Stimulated activated CD8-positive, alpha-beta memory T cell treated with anti-CD3 and anti-CD28 coated beads, Interleukin-2, amount 100 ng/mL, for 48 hours (primary cell): Measurements from ENCODE around the gene SLC22A1.
A peak's percentile ranks its signal among the peaks of the same experiment; 100 is the strongest.
"Not testable (repeated sequence)": the region's sequence is repeated elsewhere in the genome, so short reads cannot be mapped to it uniquely, and the experiment has no call there.

ENCODE experiments used
- DNase-seq, 2 donors: peaks; one replicate each; pipeline ENCODE4 v3.0.0-alpha.2; 2020; ENCODE audit warnings: low read depth in 2 of 2

The SLC22A1 gene

DNA sequence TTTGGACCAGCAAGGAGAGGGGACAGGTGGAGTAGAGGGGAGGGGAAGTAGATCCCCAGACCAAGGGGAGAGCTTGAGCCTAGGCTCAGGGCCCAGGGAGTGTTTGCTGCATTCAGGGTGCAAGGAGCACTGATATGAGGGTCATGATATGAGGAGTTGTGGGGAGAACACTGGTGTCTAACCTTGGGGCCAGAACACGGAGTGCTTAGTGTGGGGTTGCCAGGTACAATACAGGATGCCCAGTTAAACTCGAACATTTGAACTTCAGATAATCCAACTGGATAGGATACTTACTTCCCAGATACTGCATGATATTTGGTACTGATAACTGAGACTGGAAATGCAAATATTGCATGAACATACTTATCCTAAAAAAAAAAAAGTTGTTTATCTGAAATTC lies 2.4 kb downstream of the SLC22A1 start:
- no peak for DNase-seq

GRCh38 chr6:160124605-160125004 lies 3.0 kb downstream of the SLC22A1 start:
- DNase-seq, result no peak

- DNase-seq, result not testable (repeated sequence)
These were observed 3.5 kb downstream of the SLC22A1 start for GRCh38 chr6:160125105-160125504.

DNA sequence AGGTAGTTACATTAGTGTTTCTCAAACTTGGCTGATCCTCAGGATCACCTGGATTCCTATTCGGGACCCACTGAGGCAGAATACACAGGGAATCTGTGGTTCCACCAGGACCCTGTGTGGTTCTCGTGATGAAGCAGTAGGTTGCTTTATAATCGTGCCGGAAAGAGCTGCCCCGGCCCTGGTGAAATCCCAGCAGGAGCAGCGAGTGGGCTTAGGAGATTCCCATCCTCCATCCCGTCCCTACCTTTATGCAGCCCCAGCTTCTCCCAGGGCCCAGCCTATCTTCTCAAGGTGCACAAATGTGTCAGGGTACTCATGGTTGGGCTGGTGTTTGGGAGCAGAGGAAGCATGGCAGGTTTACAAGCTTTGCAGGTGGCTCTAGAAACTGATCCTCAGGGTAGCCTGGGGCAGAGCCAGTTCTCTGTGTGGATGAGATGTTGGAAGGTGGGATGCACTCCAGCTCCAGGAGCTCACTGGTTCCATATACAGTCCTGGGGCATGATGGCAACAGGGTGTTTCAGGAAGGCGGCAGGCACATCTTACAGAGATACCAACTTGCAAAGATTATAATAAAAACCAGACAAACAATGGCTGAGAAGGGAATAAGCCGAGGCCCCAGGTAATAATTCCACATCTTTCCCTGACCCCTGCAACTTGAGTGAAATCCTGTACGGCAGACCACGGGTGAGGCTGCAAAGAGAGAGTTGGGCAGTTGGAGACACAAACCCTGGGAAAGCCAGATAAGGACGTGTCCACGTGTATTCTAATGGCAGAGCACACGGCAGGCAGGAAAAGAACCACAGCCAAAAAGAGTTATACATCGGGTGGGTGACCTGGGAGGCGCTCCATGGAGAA lies 5.9 kb downstream of the SLC22A1 start:
- no peak for DNase-seq

DNA sequence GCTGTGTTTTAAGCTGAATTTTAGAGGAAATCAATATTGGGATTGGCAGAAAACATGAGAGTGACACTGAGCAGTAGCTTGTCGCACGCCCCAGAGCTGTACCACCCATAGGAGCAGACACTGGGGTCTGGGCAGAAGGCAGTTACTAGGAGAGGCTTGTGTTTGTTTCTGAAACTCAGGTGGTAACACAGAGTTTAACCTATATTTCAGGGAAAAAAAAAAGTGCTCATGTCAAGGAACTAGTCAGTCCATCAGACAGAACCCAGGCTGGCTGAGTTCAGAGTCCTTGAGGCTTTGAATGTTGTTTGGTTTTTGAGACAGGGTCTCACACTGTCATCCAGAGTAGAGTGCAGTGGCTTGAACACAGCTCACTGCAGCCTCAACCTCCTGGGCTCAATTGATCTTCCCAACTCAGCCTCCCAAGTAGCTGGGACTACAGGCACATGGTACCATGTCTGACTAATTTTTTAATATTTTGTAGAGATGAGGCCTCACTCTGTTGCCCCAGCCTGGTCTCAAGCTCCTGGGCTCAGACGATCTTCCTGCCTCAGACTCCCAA lies 6.6 kb downstream of the SLC22A1 start:
- no peak for DNase-seq

GRCh38 chr6:160128879-160129516 lies 7.4 kb downstream of the SLC22A1 start:
- no peak for DNase-seq

DNA sequence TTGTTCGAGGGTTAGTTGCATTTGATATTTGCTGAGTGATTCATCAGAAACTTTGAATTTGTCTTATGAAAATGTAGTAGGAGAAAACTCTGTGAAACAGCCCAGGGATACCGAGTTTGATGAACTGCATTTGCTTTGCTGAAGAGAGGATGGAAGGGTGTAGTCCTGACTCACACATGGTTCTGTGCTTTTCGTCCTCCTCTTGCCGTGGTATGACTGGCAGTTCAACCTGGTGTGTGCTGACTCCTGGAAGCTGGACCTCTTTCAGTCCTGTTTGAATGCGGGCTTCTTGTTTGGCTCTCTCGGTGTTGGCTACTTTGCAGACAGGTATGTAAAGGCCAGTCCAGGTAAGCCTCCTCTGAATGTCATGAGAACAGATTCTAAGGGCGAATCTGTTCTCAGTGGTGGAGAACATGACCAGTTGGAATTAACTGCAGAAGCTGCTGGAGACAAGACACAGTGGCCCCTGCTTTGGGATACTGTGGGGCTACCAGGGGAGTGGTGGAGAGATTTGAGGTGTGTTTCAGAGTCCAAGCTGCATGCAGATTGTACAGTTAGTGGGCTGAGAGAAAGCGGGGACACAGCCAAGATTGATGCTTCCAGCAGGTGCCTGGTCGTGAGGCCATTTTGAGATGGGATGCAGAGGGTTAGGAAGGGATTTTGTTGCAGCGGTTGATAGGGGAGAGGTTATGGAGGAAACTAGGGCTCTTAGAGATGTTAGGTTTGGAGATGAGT lies 8.4 kb downstream of the SLC22A1 start:
- DNase-seq, result no peak

DNA sequence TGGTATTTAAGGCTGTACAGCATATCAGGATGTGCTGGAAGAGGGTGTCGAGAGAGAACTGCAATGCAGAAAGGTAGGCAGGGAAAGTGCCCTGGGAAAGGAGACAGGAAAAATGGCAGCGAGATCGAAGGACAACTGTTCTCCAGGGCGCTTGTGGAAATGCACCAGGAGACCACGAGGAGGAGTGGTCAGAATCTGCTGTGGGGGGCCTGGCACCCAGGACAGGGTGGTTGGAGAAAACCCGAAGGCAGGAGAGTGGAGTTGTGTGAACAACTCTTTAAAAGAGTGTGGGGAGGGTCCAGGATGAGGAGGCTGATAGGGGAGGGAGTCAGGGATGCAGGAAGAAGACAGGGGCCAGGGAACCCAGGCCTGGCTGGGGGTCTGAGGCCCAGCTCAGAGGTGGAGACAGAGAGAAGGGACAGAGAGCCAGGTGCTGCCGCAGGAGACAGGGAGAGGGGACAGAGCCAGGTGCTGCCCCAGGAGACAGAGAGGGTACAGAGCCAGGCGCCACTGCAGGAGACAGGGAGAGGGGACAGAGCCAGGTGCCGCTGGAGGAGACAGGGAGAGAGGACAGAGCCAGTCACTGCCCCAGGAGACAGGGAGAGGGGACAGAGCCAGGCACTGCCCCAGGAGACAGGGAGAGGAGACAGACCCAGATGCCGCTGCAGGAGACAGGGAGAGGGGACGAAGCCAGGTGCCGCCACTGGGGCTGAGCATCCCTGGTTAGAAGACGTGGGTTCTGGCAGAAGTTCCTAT lies 9.3 kb downstream of the SLC22A1 start:
- no peak for DNase-seq

DNA sequence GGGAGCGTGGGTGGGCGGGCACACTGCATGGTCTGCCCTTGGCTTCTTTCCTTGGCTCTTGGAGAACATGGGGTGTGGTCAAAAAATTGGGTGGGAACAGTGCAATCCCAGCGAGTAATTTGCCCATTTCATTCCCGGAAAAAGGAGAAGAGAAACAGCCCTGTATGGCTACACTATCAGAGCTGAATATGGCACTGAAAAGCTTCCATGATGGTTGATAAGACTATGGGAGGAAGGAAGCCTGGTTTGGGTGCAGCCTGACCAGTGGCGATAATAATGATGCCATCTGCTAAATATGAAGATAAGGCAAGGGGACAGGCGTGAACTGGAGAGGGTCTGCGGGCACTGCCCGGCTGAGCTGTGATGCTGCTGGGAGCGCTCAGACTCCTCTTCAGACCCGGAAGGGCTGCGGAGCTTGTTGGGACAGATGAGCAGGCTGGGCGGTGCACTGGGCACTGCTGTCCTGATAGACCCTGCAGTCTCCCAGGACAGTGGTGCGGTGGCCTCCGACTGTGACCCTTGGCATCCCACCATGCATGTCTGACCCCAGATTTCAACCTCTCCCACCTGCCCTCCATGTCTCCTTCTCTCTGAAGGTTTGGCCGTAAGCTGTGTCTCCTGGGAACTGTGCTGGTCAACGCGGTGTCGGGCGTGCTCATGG lies 10.2 kb downstream of the SLC22A1 start:
- no peak for DNase-seq

DNA sequence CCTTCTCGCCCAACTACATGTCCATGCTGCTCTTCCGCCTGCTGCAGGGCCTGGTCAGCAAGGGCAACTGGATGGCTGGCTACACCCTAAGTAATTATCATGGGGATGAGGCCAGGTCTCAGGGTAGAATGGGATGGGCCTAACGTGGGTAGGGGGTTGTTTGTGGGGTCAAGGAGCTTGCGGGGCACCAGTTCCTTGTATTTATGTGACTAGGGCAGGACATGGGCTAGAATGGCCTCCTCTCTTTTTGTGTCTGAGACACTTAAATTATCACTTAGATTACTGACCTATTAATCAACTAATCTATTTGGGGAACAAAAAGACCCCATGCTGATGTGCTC lies 10.7 kb downstream of the SLC22A1 start:
- DNase-seq, result no peak

GRCh38 chr6:160132776-160133338 lies 11.2 kb downstream of the SLC22A1 start:
- DNase-seq, result no peak

GRCh38 chr6:160133441-160134336 lies 12.1 kb downstream of the SLC22A1 start:
- no peak for DNase-seq

DNA sequence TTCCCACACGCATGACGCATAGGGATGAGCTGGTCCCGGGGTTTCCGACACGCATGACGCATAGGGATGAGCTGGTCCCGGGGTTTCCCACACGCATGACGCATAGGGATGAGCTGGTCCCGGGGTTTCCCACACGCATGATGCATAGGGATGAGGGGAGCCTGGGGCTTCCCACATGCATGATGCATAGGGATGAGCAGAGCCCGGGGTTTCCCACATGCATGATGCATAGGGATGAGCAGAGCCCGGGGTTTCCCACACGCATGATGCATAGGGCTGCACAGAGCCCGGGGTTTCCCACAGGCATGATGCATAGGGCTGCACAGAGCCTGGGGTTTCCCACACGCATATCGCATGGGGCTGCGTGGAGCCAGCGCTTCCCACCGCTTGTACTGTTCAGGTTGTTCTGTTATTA lies 12.7 kb downstream of the SLC22A1 start:
- peak in 1 of 2 donors; percentile 19 for DNase-seq

DNA sequence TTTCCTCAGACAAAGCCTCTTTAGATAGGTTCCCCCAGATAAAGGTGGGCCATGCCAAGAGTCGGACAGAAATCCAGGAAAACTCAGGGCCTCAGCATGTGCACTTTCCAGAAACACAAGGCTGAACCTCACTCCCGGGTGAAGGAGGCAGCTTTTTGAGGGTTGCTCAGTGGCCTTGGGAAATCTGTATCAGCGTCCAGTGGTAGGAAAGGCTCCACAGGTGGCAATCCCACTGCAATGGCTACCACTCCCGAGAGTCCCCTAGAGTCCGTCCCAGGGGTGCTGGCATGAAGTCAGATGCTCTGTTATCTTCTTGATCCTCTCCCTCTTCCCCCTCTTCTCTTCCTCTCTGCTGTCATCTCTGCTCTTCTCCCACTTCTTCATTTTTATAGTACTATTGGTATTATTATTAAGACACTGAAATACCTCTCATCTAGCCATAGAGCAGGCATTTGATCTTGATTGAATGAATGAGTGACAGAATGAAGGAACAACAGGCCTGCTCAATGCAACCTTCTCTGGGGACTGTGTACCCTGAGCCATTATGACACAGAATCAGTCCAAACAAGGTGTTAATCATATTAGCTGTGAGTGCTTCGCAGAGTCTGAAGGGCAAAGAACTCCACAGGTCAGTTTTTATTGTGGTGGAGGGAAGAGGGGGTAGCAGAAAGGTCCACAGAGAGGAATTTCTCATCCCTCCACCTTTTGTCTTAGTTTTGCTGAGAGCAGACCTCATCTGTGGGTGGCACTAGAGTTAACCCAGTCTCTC lies 13.3 kb downstream of the SLC22A1 start:
- DNase-seq, result no peak

DNA sequence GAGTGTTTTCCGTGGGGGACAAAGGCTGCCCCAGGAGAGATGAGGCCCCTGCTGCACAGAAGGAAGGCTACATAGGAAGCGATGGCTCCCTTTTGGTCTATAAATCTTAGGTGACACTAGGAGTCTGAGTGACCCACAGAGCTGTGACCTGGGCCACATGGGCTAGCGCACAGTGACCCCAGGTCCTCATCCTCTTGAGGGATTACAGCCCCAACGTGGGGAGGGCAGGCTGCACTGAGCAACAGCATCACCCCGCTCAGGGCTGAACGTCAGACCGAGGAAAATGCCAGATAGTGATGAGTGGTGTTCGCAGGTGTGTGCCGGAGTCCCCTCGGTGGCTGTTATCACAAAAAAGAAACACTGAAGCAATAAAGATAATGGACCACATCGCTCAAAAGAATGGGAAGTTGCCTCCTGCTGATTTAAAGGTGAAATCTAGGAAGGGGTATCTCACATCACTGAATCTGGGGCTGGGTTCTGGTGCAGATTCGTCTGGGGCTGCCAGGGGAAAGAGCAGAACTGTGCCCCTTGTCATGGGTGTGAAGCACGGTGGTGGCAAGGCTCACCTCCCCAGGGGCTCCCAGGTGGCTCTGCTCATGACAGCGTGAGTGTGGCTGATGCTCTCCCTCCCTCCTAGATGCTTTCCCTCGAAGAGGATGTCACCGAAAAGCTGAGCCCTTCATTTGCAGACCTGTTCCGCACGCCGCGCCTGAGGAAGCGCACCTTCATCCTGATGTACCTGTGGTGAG lies 14.5 kb downstream of the SLC22A1 start:
- no peak for DNase-seq

GRCh38 chr6:160137130-160137988 lies 15.7 kb downstream of the SLC22A1 start:
- DNase-seq, result no peak
